GM13976 (cell line): ENCODE results near the gene SORBS2.

Experiments used
- DNase-seq: peaks from one replicate; pipeline ENCODE4 v3.0.0; 2012; ENCODE audit warnings: low spot score
- in situ Hi-C: fragments of 300-500 bp; cut with MboI; formaldehyde crosslinking; loops from one replicate; pipeline ENCODE4 v1.12.0; 2022; ENCODE audit warnings: low sequenced_read_pairs, mixed read lengths, inconsistent platforms; ENCODE audit not compliant: unreplicated experiment
- TF ChIP-seq, protein P1 (sequence below): IDR thresholded peaks from 2 replicates; pipeline ENCODE4 v1.5.1; 2012; ENCODE audit warnings: borderline replicate concordance, mild to moderate bottlenecking; ENCODE audit not compliant: insufficient read depth; ENCODE audit errors: extremely low read depth, missing control alignments, control extremely low read depth

The SORBS2 gene

DNA sequence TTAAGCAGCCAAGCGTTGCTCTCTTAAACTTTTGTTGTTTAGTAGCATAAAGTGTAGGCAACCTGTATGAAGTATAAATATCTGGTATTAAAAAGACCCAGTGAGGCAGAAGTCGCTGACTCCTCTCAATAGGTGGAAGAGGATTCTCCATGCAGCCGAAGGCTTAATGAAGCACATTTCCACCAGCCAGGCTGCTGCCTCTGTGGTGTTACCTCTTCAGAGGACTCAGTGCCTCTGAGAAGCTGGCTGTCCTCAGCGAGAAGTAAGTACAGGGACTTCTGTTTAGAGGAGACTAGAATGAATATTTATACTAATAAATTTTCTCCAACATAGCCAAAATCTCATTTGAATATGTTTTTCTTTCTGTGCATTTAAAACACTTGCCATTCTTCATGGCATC is 6.0 kb downstream of the SORBS2 start:
- TF ChIP-seq, protein P1, sequence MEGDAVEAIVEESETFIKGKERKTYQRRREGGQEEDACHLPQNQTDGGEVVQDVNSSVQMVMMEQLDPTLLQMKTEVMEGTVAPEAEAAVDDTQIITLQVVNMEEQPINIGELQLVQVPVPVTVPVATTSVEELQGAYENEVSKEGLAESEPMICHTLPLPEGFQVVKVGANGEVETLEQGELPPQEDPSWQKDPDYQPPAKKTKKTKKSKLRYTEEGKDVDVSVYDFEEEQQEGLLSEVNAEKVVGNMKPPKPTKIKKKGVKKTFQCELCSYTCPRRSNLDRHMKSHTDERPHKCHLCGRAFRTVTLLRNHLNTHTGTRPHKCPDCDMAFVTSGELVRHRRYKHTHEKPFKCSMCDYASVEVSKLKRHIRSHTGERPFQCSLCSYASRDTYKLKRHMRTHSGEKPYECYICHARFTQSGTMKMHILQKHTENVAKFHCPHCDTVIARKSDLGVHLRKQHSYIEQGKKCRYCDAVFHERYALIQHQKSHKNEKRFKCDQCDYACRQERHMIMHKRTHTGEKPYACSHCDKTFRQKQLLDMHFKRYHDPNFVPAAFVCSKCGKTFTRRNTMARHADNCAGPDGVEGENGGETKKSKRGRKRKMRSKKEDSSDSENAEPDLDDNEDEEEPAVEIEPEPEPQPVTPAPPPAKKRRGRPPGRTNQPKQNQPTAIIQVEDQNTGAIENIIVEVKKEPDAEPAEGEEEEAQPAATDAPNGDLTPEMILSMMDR: no peak
- DNase-seq: no peak
- in situ Hi-C loops: no loop called here

DNA sequence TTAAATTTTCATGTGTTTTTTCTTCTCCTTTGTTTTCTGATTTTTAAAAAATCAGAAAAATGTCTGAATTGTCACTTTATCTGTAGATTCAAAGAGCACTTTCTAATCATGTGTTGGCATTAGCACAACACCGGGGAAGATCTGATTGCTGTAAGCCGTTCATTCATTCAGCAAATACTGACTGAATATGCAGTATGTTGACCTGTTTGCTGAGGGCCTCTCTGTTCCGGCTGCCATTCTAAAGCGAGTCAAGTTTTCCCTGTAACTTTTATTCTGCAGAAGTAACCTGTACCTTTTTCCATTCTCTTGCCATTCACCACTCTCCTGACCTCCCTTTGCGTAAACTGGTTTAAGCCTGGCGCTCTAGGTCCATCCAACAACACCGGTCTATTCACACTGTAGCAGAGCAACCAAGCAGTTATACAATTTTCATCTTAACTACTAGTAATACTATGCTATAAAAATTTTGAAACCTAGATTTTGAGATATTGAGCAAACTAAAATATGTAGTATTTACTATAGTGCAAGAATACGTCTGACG is 6.7 kb downstream of the SORBS2 start:
- in situ Hi-C loops: no loop called here
- TF ChIP-seq, protein P1: no peak
- no peak for DNase-seq

DNA sequence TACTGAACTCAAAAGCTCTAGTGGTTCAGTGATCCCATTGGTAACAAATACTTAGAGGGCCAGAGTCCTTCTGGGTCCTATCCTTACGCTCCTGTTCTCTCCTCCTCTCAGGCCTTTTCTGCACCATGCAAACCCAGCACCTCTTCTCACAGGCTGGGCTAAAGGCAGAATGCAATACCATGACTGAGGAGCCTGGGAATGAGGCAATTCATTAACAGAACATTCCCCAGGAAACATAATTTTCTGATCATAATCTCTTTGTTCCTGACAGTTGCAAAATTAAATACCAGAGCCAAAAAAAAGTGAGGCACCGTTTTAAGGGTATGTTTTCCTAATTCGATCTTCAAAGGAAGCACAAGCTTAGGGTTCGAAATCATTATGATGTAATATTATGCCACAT is 9.0 kb downstream of the SORBS2 start:
- DNase-seq: no peak
- TF ChIP-seq, protein P1: no peak
- in situ Hi-C loops: no loop called here

DNA sequence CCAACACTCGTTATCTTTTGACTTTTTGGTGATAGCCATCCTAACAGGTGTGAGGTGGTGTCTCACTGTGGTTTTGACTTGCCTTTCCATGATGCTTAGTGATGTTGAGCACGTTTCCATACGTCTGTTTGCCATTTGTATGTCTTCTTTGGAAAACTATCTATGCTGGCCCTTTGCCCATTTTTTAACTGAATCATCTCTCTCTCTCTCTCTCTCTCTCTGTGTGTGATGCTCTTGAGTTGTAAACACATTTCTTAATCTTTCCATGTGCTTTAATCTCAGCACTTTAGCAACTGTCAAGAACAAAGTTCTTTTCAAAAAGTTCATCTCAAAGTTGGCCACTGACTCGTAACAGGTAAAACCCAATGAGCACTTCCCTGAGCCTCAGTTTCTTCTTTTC is 10.5 kb downstream of the SORBS2 start:
- no peak for DNase-seq
- in situ Hi-C loops: no loop called here
- TF ChIP-seq, protein P1: no peak

DNA sequence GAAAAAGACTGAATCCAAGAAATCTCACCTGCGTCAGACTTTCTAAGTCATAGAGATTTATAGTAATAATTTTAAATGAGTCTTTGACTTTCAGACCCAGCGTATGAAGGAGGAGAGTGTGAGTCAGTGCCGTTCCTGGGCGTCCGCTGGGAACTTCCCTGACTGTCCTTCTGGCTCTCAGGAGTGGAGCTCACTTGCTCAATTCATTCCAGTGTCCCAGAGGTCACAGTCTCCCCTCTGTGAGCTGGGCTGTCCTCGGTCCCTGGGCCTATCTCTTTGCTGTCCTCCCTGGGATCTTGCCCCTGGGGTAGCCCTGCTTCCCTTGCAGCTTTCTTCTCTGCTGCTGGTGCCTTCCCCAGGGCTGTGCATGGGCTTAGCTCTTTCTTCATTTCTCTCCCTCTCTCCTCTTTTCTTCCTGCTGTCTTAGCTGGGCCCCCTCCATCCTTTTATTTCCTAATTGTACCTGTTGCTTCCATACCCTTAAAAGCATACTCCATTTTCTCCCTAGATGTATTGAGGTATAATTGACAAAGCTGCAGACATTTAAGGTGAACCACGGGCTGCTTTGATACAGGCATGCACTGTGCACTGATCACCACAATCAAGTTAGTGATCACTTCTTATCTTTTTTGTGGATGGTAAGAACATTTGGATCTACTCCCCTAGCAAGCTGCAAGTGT is 11.6 kb downstream of the SORBS2 start:
- TF ChIP-seq, protein P1: no peak
- no peak for DNase-seq
- in situ Hi-C loops: no loop called here

DNA sequence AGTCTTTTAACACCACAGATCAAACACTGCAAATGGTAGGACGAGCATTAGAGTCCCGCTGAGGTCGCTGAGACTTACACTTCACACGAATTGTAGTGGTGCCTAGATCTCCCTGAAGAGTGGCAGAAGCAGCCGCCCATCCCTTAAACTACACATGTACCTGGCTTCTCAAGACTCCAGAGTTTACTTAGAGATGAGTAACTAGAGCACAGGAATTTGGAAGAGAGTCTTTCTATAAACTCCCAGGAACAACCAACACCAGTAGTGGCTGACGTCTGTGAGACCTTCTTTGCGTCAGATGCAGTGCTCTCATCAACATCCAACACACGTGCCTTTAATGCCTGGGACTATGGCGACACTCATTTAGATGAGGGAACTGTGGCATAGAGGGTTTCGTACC is 12.6 kb downstream of the SORBS2 start:
- TF ChIP-seq, protein P1: no peak
- in situ Hi-C loops: no loop called here
- no peak for DNase-seq
